H1 (cell line): ENCODE results near the gene MOG.

Experiments
- CEBPB ChIP-seq: IDR thresholded peaks from 2 replicates; pipeline ENCODE4 v1.6.1; 2012; ENCODE audit warnings: low read depth, low read length
- CHD1 ChIP-seq: IDR thresholded peaks from 2 replicates; pipeline ENCODE4 v1.6.1; 2012; ENCODE audit warnings: low read depth, low read length, improper control_type of control experiment
- CTCF ChIP-seq, 3 experiments: IDR thresholded peaks; 1 replicate in 2 of 3; 2 replicates in 1 of 3; pipeline versions ENCODE4 v1.5.1 to v1.6.1; 2011; ENCODE audit warnings: low read length in 3 of 3, mild to moderate bottlenecking in 3 of 3, inconsistent platforms in 2 of 3, low read depth in 1 of 3, moderate library complexity in 1 of 3; ENCODE audit not compliant: insufficient read depth in 1 of 3; ENCODE audit errors: control extremely low read depth in 1 of 3
- EZH2 ChIP-seq: fragments of 200-600 bp; sonication (generic); IDR thresholded peaks from 2 replicates; pipeline ENCODE4 v1.7.1; 2012; ENCODE audit warnings: low read depth, mild to moderate bottlenecking, moderate library complexity, low read length, inconsistent platforms; ENCODE audit not compliant: severe bottlenecking
- MAFK ChIP-seq: IDR thresholded peaks from 2 replicates; pipeline ENCODE4 v1.6.1; 2012; ENCODE audit warnings: low read depth, mild to moderate bottlenecking, improper control_type of control experiment, low read length
- POLR2A ChIP-seq, 2 experiments: IDR thresholded peaks; 1 replicate in 1 of 2; 2 replicates in 1 of 2; pipeline ENCODE4 v1.6.1; 2011; ENCODE audit warnings: low read depth in 2 of 2, low read length in 2 of 2, mild to moderate bottlenecking in 2 of 2; ENCODE audit errors: control extremely low read depth in 1 of 2
- SIN3A ChIP-seq, 2 experiments: IDR thresholded peaks in 1 of 2; conservative IDR thresholded peaks in 1 of 2; 2 replicates each; pipeline ENCODE4 v1.6.1; 2011 to 2012; ENCODE audit warnings: low read length in 2 of 2, improper control_type of control experiment in 1 of 2, low read depth in 1 of 2, mild to moderate bottlenecking in 1 of 2

DNA sequence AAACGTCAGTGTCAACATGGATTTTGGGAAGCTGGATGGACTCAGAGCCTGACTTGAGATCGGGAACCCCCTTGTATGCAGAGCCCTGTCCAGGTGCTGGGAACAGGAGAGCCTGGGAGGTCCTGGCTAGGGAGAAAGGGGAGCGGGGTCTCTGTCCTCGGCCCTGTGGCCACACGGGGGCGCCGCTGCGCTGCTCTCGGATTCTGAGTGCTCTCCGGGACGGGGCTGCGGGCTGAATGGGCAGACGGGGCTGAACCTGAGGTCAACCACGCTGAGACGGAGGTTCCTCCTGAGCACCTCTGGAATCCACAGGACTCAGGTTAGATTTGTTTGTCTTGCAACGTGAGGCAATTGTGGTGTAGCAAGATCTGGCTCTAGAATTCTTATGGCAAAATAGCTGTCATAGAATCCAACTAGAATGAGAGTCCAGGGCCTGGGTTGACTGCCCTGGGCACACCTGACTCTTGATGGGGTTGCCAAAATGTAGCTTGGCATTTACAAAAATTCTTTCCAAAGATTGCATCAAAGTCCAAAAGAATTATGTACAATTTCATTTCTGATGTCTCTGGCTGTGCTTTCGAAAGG, 45.7 kb downstream of the MOG start:
- TF ChIP-seq SIN3A (conservative IDR thresholded peaks at IDR 0.05 in 1 of 2, IDR thresholded peaks at IDR 0.05 in 1 of 2; ENCODE audit: low read depth in 1 of 2, low read length in 2 of 2), result 0 out of 4 replicates have a peak, but pooled peaks of 1 of the 2 experiments have one; percentile 46
- TF ChIP-seq MAFK, result no peak
- TF ChIP-seq EZH2, result no peak
- no peak for TF ChIP-seq POLR2A (IDR thresholded peaks at IDR 0.05; ENCODE audit: control extremely low read depth in 1 of 2, low read depth in 2 of 2, low read length in 2 of 2)
- TF ChIP-seq CHD1, result no peak
- TF ChIP-seq CEBPB, result no peak
- TF ChIP-seq CTCF (IDR thresholded peaks at IDR 0.05; ENCODE audit: control extremely low read depth in 1 of 3, insufficient read depth in 1 of 3, low read depth in 1 of 3, low read length in 3 of 3), result peak; percentile 88 to 95 (median 91)
